ENCODE measurements around the gene LITAF.

The LITAF gene

DNA sequence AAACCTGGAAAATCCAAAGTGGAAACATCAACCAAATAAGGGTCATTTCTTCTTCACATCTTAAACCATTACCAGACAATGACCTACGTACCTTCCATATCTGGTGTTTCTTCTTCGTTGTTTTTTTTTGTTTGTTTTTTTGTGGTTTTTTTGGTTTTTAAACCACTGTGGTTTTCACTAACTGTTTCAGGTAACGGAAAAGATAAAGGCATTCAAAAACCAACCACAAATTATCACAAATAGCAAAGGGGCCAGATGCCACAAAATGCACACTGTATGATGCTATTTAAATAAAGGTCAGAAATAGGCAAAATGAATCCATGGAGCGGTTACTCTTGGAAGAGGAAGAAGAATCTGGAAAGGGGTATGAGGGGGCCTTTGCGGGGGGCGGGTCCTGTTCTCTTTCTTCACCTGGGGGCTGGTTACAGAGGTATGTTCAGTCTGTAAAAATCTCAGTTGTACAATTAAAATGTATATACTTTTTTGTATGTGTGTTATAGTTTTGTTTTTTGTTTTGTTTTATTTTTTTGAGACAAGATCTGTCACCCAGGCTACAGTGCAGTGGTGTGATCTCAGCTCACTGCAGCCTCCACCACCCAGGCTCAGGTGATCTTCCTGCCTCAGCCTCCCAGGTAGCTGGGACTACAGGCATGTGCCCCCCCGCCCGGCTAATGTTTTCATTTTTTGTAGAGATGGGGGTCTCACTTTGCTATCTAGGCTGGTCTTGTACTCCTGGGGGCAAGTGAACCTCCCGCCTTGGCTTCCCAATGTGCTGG lies 29.6 kb downstream of the LITAF start:
- no peak for DNase-seq (ENCODE audit: extremely low spot score)
- TF ChIP-seq HDGF (IDR thresholded peaks at IDR 0.05; ENCODE audit: borderline replicate concordance) = no peak
- no peak for TF ChIP-seq FOXA1 (IDR thresholded peaks at IDR 0.05)
- TF ChIP-seq LEF1 (IDR thresholded peaks at IDR 0.05; ENCODE audit: borderline replicate concordance) = no peak
- TF ChIP-seq L3MBTL2 (conservative IDR thresholded peaks at IDR 0.05) = no peak
- no peak for TF ChIP-seq FOXM1 (IDR thresholded peaks at IDR 0.05; ENCODE audit: borderline replicate concordance)
- TF ChIP-seq, protein P1, sequence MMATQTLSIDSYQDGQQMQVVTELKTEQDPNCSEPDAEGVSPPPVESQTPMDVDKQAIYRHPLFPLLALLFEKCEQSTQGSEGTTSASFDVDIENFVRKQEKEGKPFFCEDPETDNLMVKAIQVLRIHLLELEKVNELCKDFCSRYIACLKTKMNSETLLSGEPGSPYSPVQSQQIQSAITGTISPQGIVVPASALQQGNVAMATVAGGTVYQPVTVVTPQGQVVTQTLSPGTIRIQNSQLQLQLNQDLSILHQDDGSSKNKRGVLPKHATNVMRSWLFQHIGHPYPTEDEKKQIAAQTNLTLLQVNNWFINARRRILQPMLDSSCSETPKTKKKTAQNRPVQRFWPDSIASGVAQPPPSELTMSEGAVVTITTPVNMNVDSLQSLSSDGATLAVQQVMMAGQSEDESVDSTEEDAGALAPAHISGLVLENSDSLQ (IDR thresholded peaks at IDR 0.05) = no peak
- TF ChIP-seq CTBP1 (IDR thresholded peaks at IDR 0.05; ENCODE audit: borderline replicate concordance) = no peak
- no peak for TF ChIP-seq ZNF384 (IDR thresholded peaks at IDR 0.05)
- ChIA-PET POLR2A (no interaction called here), CTCF (no interaction called here)

DNA sequence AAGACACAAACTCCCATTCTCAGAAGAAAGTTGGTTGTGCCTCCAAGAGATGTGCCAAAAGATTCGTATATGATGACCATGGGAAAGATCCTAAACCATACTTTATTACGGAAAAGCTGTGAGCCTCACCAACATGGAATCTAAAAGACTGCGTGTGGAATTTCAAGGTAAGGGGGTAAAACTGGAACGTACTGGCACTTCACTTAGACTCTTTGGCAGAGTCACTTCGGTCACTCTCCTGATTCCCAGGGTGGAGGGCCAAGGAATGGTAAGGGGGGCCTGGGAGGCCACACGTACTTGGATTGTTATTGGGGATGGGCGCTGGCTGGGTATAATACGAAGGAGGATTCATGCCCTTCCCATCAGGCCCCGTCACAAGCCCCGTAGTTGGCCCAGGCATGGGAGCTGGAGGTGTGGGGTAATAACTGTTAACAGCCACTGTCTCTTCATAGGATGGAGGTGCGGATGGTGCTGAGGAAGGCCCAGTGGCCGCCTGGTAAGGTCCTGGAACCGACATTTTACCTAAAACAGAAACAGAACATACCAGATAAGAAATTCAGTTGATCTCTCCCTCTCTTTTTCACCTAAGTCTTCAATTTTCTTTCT lies 30.4 kb downstream of the LITAF start:
- no peak for TF ChIP-seq ELF4 (IDR thresholded peaks at IDR 0.05)
- no peak for TF ChIP-seq SP1 (IDR thresholded peaks at IDR 0.05)
- TF ChIP-seq, protein P1 (IDR thresholded peaks at IDR 0.05) = no peak
- no peak for TF ChIP-seq TARDBP (IDR thresholded peaks at IDR 0.05)
- no peak for TF ChIP-seq SUZ12 (IDR thresholded peaks at IDR 0.05)
- TF ChIP-seq ZNF384 (IDR thresholded peaks at IDR 0.05) = no peak
- TF ChIP-seq FOXM1 (IDR thresholded peaks at IDR 0.05; ENCODE audit: borderline replicate concordance) = no peak
- no peak for TF ChIP-seq ARNT (IDR thresholded peaks at IDR 0.05)
- TF ChIP-seq LEF1 (IDR thresholded peaks at IDR 0.05; ENCODE audit: borderline replicate concordance) = no peak
- no peak for TF ChIP-seq CTBP1 (IDR thresholded peaks at IDR 0.05; ENCODE audit: borderline replicate concordance)
- no peak for DNase-seq (ENCODE audit: extremely low spot score)
- ChIA-PET CTCF (no interaction called here), POLR2A (no interaction called here)

GRCh38 chr16:11554053-11554452 lies 32.7 kb downstream of the LITAF start:
- TF ChIP-seq ARNT (IDR thresholded peaks at IDR 0.05) (no peak), ELF4 (IDR thresholded peaks at IDR 0.05) (no peak), FOXA1 (IDR thresholded peaks at IDR 0.05) (no peak), BHLHE40 (IDR thresholded peaks at IDR 0.05; ENCODE audit: borderline replicate concordance) (no peak), SUZ12 (IDR thresholded peaks at IDR 0.05) (no peak), HDGF (IDR thresholded peaks at IDR 0.05; ENCODE audit: borderline replicate concordance) (no peak), L3MBTL2 (conservative IDR thresholded peaks at IDR 0.05) (no peak), LEF1 (IDR thresholded peaks at IDR 0.05; ENCODE audit: borderline replicate concordance) (no peak), FOXM1 (IDR thresholded peaks at IDR 0.05; ENCODE audit: borderline replicate concordance) (no peak), NFRKB (IDR thresholded peaks at IDR 0.05) (no peak)
- TF ChIP-seq, protein P1 (IDR thresholded peaks at IDR 0.05) = no peak
- ChIA-PET POLR2A (no interaction called here), CTCF (interaction anchor here (0.6 to 0.7 kb wide), 2 partner anchors 14 to 49 kb away, joined by 3 read pairs; no protein-coding TSS in a partner anchor)
- DNase-seq (ENCODE audit: extremely low spot score) = no peak

DNA sequence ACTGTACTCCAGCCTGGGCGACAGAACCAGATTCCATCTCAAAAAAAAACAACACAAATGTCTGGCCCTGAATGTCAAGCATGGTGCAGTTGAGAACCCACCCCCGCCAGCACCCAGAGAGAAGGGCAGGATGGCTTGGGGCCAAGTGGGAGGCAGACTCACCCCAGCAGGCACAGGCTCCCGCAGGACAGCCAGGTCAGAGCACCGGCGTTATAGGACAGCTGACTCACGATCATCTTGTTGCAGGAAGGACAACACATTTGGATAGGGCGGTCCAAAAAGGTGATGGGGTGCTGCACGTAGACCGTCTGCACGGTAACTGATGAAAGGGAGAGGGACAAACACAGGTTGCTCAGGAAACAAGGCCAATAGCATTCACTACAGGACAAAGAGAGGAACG lies 33.3 kb downstream of the LITAF start:
- POLR2A ChIA-PET = no interaction called here
- TF ChIP-seq, protein P1 (IDR thresholded peaks at IDR 0.05) = no peak
- TF ChIP-seq NFRKB (IDR thresholded peaks at IDR 0.05) = no peak
- TF ChIP-seq SP1 (IDR thresholded peaks at IDR 0.05) = no peak
- no peak for TF ChIP-seq LEF1 (IDR thresholded peaks at IDR 0.05; ENCODE audit: borderline replicate concordance)
- TF ChIP-seq CTBP1 (IDR thresholded peaks at IDR 0.05; ENCODE audit: borderline replicate concordance) = no peak
- CTCF ChIA-PET = interaction anchor here (0.6 kb wide), 1 partner anchor 49 kb away, joined by 3 read pairs; no protein-coding TSS in a partner anchor
- no peak for DNase-seq (ENCODE audit: extremely low spot score)

- POLR2A ChIA-PET = no interaction called here
- no peak for DNase-seq (ENCODE audit: extremely low spot score)
- TF ChIP-seq ZNF384 (IDR thresholded peaks at IDR 0.05) = no peak
- no peak for TF ChIP-seq FOXK2 (IDR thresholded peaks at IDR 0.05)
- no peak for TF ChIP-seq FOXM1 (IDR thresholded peaks at IDR 0.05; ENCODE audit: borderline replicate concordance)
- TF ChIP-seq NFRKB (IDR thresholded peaks at IDR 0.05) = no peak
- TF ChIP-seq HDGF (IDR thresholded peaks at IDR 0.05; ENCODE audit: borderline replicate concordance) = no peak
- no peak for TF ChIP-seq TARDBP (IDR thresholded peaks at IDR 0.05)
- no peak for TF ChIP-seq LEF1 (IDR thresholded peaks at IDR 0.05; ENCODE audit: borderline replicate concordance)
- TF ChIP-seq, protein P1 (IDR thresholded peaks at IDR 0.05) = no peak
- no peak for TF ChIP-seq BHLHE40 (IDR thresholded peaks at IDR 0.05; ENCODE audit: borderline replicate concordance)
- TF ChIP-seq SP1 (IDR thresholded peaks at IDR 0.05) = no peak
- TF ChIP-seq ELF4 (IDR thresholded peaks at IDR 0.05) = no peak
- no peak for TF ChIP-seq L3MBTL2 (conservative IDR thresholded peaks at IDR 0.05)
- no peak for TF ChIP-seq ARNT (IDR thresholded peaks at IDR 0.05)
- no peak for TF ChIP-seq SUZ12 (IDR thresholded peaks at IDR 0.05)
- no peak for TF ChIP-seq FOXA1 (IDR thresholded peaks at IDR 0.05)
- TF ChIP-seq CTBP1 (IDR thresholded peaks at IDR 0.05; ENCODE audit: borderline replicate concordance) = no peak
- CTCF ChIA-PET = no interaction called here
These were observed 34.3 kb downstream of the LITAF start for GRCh38 chr16:11552440-11552839.

Data from HEK293T (cell line).